K562 (cell line): ENCODE results near the gene ZNF837. TPM values are rescaled to one million over a fixed set of nuclear protein-coding genes. Genes with fewer than 3 reads are reported as not detected.

ENCODE experiments used
- DDX20 ChIP-seq: fragments of 450-650 bp; IDR thresholded peaks from 2 replicates; pipeline ENCODE4 v1.6.1; 2016; ENCODE audit warnings: missing genetic modification characterization, low read depth, mild to moderate bottlenecking, missing compliant biosample characterization, moderate library complexity
- ELF2 ChIP-seq: fragments of 250-450 bp; sonication (Bioruptor Pico); IDR thresholded peaks from 2 replicates; pipeline ENCODE4 v1.5.0; 2021; ENCODE audit warnings: mild to moderate bottlenecking
- ETS1 ChIP-seq: conservative IDR thresholded peaks from 2 replicates; pipeline ENCODE4 v1.6.1; 2011; ENCODE audit warnings: low read depth, mild to moderate bottlenecking, low read length; ENCODE audit not compliant: control insufficient read depth
- FIP1L1 ChIP-seq: fragments of 200-400 bp; formaldehyde crosslinking; IDR thresholded peaks from 2 replicates; pipeline ENCODE4 v1.6.1; 2018; ENCODE audit warnings: mild to moderate bottlenecking, low read depth, low read length; ENCODE audit not compliant: poor library complexity, severe bottlenecking
- FOXP1 ChIP-seq: sonication (generic); formaldehyde crosslinking; IDR thresholded peaks from 2 replicates; pipeline ENCODE4 v1.8.0; 2022; ENCODE audit warnings: mild to moderate bottlenecking, missing genetic modification reagents
- IRF2 ChIP-seq: sonication (generic); formaldehyde crosslinking; IDR thresholded peaks from 2 replicates; pipeline ENCODE4 v1.8.1; 2022; ENCODE audit warnings: mild to moderate bottlenecking, missing genetic modification reagents
- KDM2B ChIP-seq: fragments of 250-450 bp; sonication (Bioruptor Pico); IDR thresholded peaks from 2 replicates; pipeline ENCODE4 v1.8.0; 2021; ENCODE audit warnings: mild to moderate bottlenecking, moderate library complexity
- KLF13 ChIP-seq: fragments of 450-650 bp; IDR thresholded peaks from 2 replicates; pipeline ENCODE4 v1.6.1; 2016; ENCODE audit warnings: missing genetic modification characterization, low read depth, mild to moderate bottlenecking, missing compliant biosample characterization, moderate library complexity, borderline replicate concordance
- LCOR ChIP-seq: sonication (generic); formaldehyde crosslinking; IDR thresholded peaks from 2 replicates; pipeline ENCODE4 v1.8.0; 2022; ENCODE audit warnings: mild to moderate bottlenecking, missing genetic modification reagents
- SETDB1 ChIP-seq: IDR thresholded peaks from one replicate; pipeline ENCODE4 v1.6.1; 2012; ENCODE audit warnings: low read length, control low read depth, inconsistent platforms
- TAF7 ChIP-seq: fragments of 450-650 bp; IDR thresholded peaks from 2 replicates; pipeline ENCODE4 v1.6.1; 2016; ENCODE audit warnings: missing genetic modification characterization, missing compliant biosample characterization
- ZBTB2 ChIP-seq: fragments of 450-650 bp; IDR thresholded peaks from 2 replicates; pipeline ENCODE4 v1.6.1; 2016; ENCODE audit warnings: antibody characterized with exemption
- ZC3H8 ChIP-seq: fragments of 450-650 bp; IDR thresholded peaks from 2 replicates; pipeline ENCODE4 v1.6.1; 2017
- ZNF24 ChIP-seq: fragments of 450-650 bp; IDR thresholded peaks from 2 replicates; pipeline ENCODE4 v1.6.1; 2016
- ZNF253 ChIP-seq: fragments of 250-450 bp; sonication (Bioruptor Pico); conservative IDR thresholded peaks from 2 replicates; pipeline ENCODE4 v1.6.1; 2021; ENCODE audit warnings: mild to moderate bottlenecking
- ZNF408 ChIP-seq: fragments of 250-450 bp; sonication (Bioruptor Pico); IDR thresholded peaks from 2 replicates; pipeline ENCODE4 v1.4.0; 2020; ENCODE audit warnings: low read depth, mild to moderate bottlenecking, moderate library complexity
- ZNF75A ChIP-seq: fragments of 450-650 bp; formaldehyde crosslinking; IDR thresholded peaks from 2 replicates; pipeline ENCODE4 v1.4.0; 2020; ENCODE audit warnings: mild to moderate bottlenecking
- polyA plus RNA-seq, 8 experiments: library from polyadenylated mRNA; depleted of rRNA in 4 of 8; stranded (reverse) in 5 of 8; unstranded in 3 of 8; fragments of >200 nt; fragmentation: Nextera tagmentation in 2 of 8; fragmentation: Illumina TruSeq in 1 of 8; extraction: Ambion mirVana in 2 of 8; extraction: Trizol in 1 of 8; gene quantifications; 2 replicates each; pipeline versions ENCODE4 v1.2.1 to v1.2.3, GENCODE V29; 2011 to 2014; ENCODE audit warnings: inconsistent platforms in 1 of 8, missing spikeins in 1 of 8
- total RNA-seq, 7 experiments: library from RNA; depleted of rRNA in 6 of 7; stranded (reverse); fragments of >200 nt in 6 of 7; fragmentation: Illumina TruSeq in 2 of 7; extraction: Trizol in 2 of 7; gene quantifications; 2 replicates each; pipeline versions ENCODE4 v1.2.1 to v1.2.3, GENCODE V29; 2011 to 2021; ENCODE audit warnings: low replicate concordance in 1 of 7
- TF ChIP-seq, protein P1 (sequence below): IDR thresholded peaks from 3 replicates; pipeline ENCODE4 v1.6.1; 2011; ENCODE audit warnings: borderline replicate concordance, mild to moderate bottlenecking; ENCODE audit not compliant: insufficient read length, insufficient read depth
- TF ChIP-seq, protein P2 (sequence below): sonication (generic); formaldehyde crosslinking; IDR thresholded peaks from 2 replicates; pipeline ENCODE4 v1.9.0; 2022; ENCODE audit warnings: mild to moderate bottlenecking, missing genetic modification reagents

ZNF837 gene
- total and polyA plus RNA-seq, 9 of the 15 experiments (the other 6 are each of a cell fraction or from before 2014, with no cell fraction given): 0.11 to 2.1 (median 0.57) TPM; not detected in 4

- TF ChIP-seq FIP1L1: peak; percentile 94
- peak; percentile 93 for TF ChIP-seq ELF2 (CRISPR knock-in tag)
- peak; percentile 13; the same call in 1 of the 2 replicates for TF ChIP-seq KLF13 (tag)
- TF ChIP-seq SETDB1: no peak
- peak; percentile 96 for TF ChIP-seq ZBTB2
- TF ChIP-seq TAF7 (tag): peak; percentile 96
- TF ChIP-seq FOXP1 (CRISPR knock-in tag): peak; percentile 85
- no peak for TF ChIP-seq ZNF253
- no peak for TF ChIP-seq ZNF408 (CRISPR knock-in tag)
- TF ChIP-seq IRF2: no peak
- peak; percentile 83 for TF ChIP-seq LCOR (CRISPR knock-in tag)
- 0 out of 2 replicates have a peak, but pooled peaks have one; percentile 43 for TF ChIP-seq KDM2B
- TF ChIP-seq, protein P1, sequence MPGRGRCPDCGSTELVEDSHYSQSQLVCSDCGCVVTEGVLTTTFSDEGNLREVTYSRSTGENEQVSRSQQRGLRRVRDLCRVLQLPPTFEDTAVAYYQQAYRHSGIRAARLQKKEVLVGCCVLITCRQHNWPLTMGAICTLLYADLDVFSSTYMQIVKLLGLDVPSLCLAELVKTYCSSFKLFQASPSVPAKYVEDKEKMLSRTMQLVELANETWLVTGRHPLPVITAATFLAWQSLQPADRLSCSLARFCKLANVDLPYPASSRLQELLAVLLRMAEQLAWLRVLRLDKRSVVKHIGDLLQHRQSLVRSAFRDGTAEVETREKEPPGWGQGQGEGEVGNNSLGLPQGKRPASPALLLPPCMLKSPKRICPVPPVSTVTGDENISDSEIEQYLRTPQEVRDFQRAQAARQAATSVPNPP: no peak
- TF ChIP-seq, protein P2, sequence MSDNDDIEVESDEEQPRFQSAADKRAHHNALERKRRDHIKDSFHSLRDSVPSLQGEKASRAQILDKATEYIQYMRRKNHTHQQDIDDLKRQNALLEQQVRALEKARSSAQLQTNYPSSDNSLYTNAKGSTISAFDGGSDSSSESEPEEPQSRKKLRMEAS (CRISPR knock-in tag): peak; percentile 95
- no peak for TF ChIP-seq ZC3H8
- 0 out of 2 replicates have a peak, but pooled peaks have one; percentile 21 for TF ChIP-seq ZNF24
- no peak for TF ChIP-seq DDX20 (tag)
- TF ChIP-seq ZNF75A: no peak
- peak; percentile 92 for TF ChIP-seq ETS1
Observed at GRCh38 chr19:58386576-58387337, 5.9 kb upstream of the ZNF837 start, which contains the start of gene RPS5 (continued).
